Astrocyte of the cerebellum (primary cell): ENCODE measurements around the gene TEX52.

Experiments
- DNase-seq: peaks from one replicate; pipeline ENCODE4 v3.0.0-alpha.2; 2011; ENCODE audit warnings: low read depth
- H3K4me3 ChIP-seq: 2 replicates; pipeline ENCODE4 v1.5.1; 2011; ENCODE audit warnings: mild to moderate bottlenecking, low read depth, low read length, moderate library complexity
- CTCF ChIP-seq: IDR thresholded peaks from 2 replicates; pipeline ENCODE4 v1.5.1; 2012; ENCODE audit warnings: low read length, low read depth, moderate library complexity, mild to moderate bottlenecking; ENCODE audit errors: missing control alignments
- in situ Hi-C: cut with HindIII; loops from 2 replicates; pipeline ENCODE4 v1.10.0; 2017; ENCODE audit warnings: low sequenced_read_pairs

The TEX52 gene

GRCh38 chr12:2895051-2895451 lies 38.2 kb upstream of the TEX52 start:
- no peak for DNase-seq
- in situ Hi-C loops: no loop called here
- no peak for TF ChIP-seq CTCF
- H3K4me3 ChIP-seq: no peak overlapping the region

- no peak overlapping the region for H3K4me3 ChIP-seq
- TF ChIP-seq CTCF: no peak
- no peak for DNase-seq
- in situ Hi-C loops: no loop called here
These were observed 36.2 kb upstream of the TEX52 start for GRCh38 chr12:2893007-2893406.

GRCh38 chr12:2892246-2892645 lies 35.4 kb upstream of the TEX52 start:
- H3K4me3 ChIP-seq: peak overlapping the region; percentile 79
- TF ChIP-seq CTCF: no peak
- in situ Hi-C loops: no loop called here
- no peak for DNase-seq

GRCh38 chr12:2891240-2892053 lies 34.6 kb upstream of the TEX52 start:
- no peak for TF ChIP-seq CTCF
- peak overlapping the region; percentile 79 for H3K4me3 ChIP-seq
- no peak for DNase-seq
- in situ Hi-C loops: no loop called here

GRCh38 chr12:2890388-2891239 lies 33.8 kb upstream of the TEX52 start, which contains the start of gene TULP3:
Gene TULP3, plus strand, starts transcription at chr12:2890891. Its CDS starts 57 bp downstream, at chr12:2890948.
- TF ChIP-seq CTCF: no peak
- in situ Hi-C loops: no loop called here
- H3K4me3 ChIP-seq: peak within 1 kb of the TSS; percentile 79
- peak; percentile 94 for DNase-seq

- no peak for TF ChIP-seq CTCF
- H3K4me3 ChIP-seq: peak overlapping the region; percentile 79
- no peak for DNase-seq
- in situ Hi-C loops: no loop called here
These were observed 33.2 kb upstream of the TEX52 start for GRCh38 chr12:2890001-2890387.
